ENCODE data around the gene ALPL.

The ALPL gene

DNA sequence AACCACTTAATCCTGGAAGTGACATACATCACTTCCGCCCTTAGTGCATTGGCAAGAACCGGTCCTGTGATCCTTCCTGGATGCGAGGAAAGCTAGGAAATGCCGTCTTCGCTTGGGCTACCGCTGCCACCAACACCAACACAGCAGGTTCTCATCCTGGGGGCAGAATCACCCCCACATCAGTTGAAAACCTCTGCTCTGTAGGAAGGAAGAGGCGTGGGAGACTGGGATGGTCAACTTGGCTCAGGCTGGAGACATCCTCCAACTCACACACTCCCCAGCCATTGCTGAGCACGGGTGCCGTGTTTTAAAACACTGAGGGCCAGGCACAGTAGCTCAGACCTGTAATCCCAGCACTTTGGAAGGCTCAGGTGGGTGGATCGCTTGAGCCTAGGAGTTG, 74.9 kb downstream of the ALPL start:
- DNase-seq (ENCODE audit: low spot score): no peak
- TF ChIP-seq, protein P1, sequence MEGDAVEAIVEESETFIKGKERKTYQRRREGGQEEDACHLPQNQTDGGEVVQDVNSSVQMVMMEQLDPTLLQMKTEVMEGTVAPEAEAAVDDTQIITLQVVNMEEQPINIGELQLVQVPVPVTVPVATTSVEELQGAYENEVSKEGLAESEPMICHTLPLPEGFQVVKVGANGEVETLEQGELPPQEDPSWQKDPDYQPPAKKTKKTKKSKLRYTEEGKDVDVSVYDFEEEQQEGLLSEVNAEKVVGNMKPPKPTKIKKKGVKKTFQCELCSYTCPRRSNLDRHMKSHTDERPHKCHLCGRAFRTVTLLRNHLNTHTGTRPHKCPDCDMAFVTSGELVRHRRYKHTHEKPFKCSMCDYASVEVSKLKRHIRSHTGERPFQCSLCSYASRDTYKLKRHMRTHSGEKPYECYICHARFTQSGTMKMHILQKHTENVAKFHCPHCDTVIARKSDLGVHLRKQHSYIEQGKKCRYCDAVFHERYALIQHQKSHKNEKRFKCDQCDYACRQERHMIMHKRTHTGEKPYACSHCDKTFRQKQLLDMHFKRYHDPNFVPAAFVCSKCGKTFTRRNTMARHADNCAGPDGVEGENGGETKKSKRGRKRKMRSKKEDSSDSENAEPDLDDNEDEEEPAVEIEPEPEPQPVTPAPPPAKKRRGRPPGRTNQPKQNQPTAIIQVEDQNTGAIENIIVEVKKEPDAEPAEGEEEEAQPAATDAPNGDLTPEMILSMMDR (IDR thresholded peaks at IDR 0.05; ENCODE audit: extremely low read depth, missing control alignments): no peak

DNA sequence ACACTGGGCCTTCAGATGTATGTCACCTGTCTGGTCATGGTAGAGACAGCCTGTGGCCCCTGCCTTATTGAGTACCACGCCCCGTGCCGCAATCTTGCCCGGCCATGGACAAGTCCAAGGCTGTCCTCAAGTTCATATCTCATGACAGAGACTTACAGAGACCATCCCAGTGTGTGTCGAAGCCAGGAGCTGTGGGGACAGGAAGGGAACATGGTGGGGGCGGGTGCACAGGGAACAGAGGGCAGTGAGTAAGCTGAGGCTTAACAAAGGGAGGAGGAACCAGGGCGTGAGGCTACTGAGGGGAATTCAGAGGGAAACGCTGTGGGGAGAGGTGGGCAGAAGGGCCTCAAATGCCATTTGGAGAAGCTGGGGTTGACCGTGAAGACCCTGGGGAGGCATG, 75.8 kb downstream of the ALPL start:
- DNase-seq (ENCODE audit: low spot score): no peak
- TF ChIP-seq, protein P1 (IDR thresholded peaks at IDR 0.05; ENCODE audit: extremely low read depth, missing control alignments): no peak

DNA sequence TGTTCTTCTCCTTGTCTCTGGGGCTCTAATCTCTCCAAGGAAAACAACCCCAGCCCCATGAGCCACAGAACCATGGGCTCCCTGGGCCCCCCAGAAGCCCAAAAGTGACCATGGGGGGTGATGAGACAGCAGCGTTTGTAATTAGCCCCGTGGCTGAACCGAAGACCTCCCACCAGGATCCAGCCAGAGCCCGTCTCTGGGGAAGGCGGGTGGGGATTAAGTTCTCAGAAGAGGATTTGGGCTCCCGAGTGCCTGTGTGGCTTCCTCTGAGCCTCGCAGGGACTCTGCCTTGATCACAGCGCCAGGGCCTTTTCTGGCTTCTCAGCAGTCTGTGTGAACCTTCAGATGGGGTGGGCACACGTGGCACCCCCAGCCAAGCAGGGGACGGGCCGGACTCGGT, 77.0 kb downstream of the ALPL start:
- TF ChIP-seq, protein P1 (IDR thresholded peaks at IDR 0.05; ENCODE audit: extremely low read depth, missing control alignments): no peak
- DNase-seq (ENCODE audit: low spot score): no peak

DNA sequence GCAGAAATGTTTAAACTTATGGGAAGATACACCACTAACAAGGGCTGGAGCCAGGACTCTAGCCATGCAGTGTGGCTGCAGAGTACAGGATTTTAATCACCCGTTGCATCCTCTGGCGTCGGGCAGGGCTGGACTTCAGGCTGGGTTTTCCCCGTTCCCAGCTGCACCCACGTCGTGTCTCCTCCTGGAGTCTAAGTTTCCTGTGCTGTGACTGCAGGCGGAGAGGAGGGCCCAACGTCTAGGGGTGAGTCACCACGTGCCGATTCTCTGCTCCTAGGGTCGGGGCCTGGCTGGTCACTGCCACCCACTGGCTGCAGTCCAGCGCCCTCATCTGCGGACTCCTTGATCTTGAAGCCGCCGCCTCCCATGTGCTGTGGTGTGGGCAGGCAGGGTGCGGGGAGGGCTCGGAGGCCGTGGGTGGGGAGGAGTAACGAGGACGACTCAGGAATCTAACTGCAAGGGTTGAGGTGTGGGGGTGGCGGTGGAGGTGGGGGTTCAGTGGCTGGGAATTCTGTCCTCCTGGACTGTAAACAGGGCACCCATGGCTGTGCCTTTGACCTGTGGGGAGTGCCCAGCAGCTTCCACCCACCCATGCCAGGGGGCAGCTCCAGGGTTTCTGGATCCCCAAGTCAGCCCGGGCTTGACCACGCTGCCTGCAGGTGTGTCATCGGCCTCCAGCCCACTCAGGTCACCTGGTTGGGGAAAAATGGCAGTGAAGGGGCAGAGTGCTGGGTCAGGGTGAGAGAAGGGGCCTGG, 77.8 kb downstream of the ALPL start:
- TF ChIP-seq, protein P1 (IDR thresholded peaks at IDR 0.05; ENCODE audit: extremely low read depth, missing control alignments): no peak
- no peak for DNase-seq (ENCODE audit: low spot score)

DNA sequence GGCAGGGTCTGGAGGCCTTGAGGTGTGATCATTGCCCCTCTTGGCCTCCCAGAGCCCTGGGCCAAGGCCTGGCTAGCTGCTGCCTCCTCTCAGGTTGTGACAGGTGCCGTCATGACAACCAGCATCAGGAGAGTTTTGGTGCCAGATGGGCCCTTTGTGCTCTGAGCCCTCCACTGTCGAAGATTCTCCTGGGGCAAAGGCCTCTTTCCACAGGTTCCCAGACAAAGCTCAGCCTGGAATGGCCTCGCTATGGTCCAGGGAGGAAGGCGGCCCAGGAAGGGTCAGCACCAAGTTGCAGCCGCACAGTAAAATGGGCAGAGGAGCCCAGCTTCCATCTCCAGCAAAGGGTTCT, 78.4 kb downstream of the ALPL start:
- no peak for DNase-seq (ENCODE audit: low spot score)
- TF ChIP-seq, protein P1 (IDR thresholded peaks at IDR 0.05; ENCODE audit: extremely low read depth, missing control alignments): no peak

DNA sequence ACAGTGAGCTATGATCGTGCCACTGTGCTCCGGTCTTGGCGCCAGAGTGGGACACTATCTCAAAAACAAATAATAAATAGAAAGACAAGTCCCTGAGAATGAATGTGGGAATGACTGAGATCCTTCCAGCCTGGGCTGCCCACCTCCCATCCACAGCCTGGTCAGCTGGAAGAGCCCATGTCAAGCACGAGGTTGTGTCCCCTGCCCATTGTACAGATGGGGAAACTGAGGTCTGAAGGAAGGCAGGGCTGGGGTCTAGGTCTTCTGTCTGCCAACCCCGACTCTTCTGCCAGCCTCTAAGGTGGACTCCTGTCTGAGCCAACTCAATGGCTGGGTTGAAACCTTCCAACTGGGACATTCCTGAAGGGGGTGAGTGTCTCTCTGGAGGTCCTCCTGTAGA, 80.4 kb downstream of the ALPL start:
- no peak for DNase-seq (ENCODE audit: low spot score)
- TF ChIP-seq, protein P1 (IDR thresholded peaks at IDR 0.05; ENCODE audit: extremely low read depth, missing control alignments): no peak

DNA sequence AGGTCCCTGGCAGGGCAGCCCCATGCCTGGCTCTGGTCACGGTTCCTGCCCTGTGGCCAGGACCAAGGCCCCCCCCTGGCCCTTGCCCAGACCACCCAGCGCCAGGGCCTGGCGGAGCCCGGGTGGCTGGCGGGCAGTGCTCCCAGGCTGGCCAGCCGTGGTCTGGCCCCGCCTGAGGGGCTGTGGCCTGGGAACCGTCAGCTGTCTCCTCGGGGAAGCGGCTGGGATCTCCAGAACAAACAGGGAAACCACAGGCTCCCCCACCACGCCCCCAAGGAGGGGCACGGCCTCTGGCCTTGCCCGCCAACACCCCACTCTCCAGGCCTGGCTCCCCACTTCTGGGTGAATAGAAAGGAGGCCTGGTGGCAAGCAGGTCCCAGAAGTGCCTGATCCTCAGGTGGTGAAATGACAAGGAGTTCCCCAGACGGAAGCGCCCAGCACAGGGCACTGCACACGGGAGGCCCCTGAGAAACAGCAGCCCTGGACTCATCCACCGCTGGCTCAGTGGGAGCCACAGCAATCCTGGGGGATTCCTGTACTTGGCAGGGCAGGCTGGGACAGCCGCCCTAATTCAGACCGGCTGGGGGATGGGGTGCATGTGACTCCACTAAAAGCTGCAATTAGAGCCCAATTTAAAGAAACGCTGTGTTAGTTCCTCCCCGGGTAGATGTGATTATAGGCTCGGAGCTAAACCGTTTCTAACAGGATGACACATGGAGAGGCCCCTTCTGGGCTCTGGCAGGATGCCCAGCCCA, 81.1 kb downstream of the ALPL start:
- TF ChIP-seq, protein P1 (IDR thresholded peaks at IDR 0.05; ENCODE audit: extremely low read depth, missing control alignments): no peak
- no peak for DNase-seq (ENCODE audit: low spot score)
